ENCODE measurements around the gene TMEM213. TPM values are rescaled to one million over a fixed set of nuclear protein-coding genes. Genes with fewer than 3 reads are reported as not detected.

The TMEM213 gene
- total RNA-seq, 1 donor from 2014 or later, result not detected

DNA sequence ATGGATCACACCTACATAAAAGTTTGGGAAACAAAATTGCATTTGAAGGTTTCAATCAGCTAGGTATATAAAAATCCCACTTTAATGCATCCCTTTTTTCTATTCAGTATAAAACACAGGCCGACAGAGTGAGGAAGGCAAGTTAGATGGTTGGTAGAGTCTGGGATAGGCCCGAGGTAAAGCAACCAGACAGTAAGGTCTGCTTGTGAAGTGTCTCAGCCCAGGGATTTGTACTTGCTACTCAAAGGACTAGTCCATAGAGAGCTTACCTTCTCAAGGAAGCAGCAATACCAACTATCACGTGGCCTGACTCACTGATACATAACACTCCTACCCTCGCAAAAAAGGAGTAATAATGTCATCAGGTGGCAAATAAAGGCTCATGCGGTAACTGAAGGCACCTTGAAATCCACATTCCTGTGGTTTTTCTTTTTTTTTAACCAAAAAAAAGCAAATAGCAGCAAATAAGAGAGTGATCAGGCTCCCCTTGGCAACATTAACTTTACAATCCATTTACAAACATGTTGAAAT lies 56.4 kb downstream of the TMEM213 start:
- H3K27ac ChIP-seq, result no peak overlapping the region
- H3K4me2 ChIP-seq, result no peak overlapping the region
- TF ChIP-seq EZH2phosphoT487 (IDR thresholded peaks at IDR 0.05) (no peak), EZH2 (IDR thresholded peaks at IDR 0.05) (no peak)
- TF ChIP-seq, protein P1, sequence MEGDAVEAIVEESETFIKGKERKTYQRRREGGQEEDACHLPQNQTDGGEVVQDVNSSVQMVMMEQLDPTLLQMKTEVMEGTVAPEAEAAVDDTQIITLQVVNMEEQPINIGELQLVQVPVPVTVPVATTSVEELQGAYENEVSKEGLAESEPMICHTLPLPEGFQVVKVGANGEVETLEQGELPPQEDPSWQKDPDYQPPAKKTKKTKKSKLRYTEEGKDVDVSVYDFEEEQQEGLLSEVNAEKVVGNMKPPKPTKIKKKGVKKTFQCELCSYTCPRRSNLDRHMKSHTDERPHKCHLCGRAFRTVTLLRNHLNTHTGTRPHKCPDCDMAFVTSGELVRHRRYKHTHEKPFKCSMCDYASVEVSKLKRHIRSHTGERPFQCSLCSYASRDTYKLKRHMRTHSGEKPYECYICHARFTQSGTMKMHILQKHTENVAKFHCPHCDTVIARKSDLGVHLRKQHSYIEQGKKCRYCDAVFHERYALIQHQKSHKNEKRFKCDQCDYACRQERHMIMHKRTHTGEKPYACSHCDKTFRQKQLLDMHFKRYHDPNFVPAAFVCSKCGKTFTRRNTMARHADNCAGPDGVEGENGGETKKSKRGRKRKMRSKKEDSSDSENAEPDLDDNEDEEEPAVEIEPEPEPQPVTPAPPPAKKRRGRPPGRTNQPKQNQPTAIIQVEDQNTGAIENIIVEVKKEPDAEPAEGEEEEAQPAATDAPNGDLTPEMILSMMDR (IDR thresholded peaks at IDR 0.05), result no peak
- no peaks in the 10 kb centered on the region for H3F3A ChIP-seq (ENCODE audit: low read depth)
- no peaks in the 10 kb centered on the region for H3K79me2 ChIP-seq (ENCODE audit: low read depth)
- H3K36me3 Mint-ChIP-seq, result peaks cover 52% of the 10 kb centered on the region
- H3K27me3 Mint-ChIP-seq (ENCODE audit: insufficient read depth, low read depth), result peaks cover 2% of the 10 kb centered on the region
- no peaks in the 10 kb centered on the region for H3K4me1 ChIP-seq
- no peaks in the 10 kb centered on the region for H3K27me3 ChIP-seq
- H3K4me3 ChIP-seq, result no peak overlapping the region
- H3K9ac ChIP-seq, result no peak overlapping the region
- H3K27ac Mint-ChIP-seq, result no peak overlapping the region
- H3K4me3 Mint-ChIP-seq, result no peak overlapping the region
- no peak overlapping the region for H2AFZ ChIP-seq (replicated peaks)
- H3K9me3 Mint-ChIP-seq, result peaks cover 13% of the 10 kb centered on the region
- DNase-seq (ENCODE audit: low spot score), result no peak
- peaks cover 8% of the 10 kb centered on the region for H3K4me1 Mint-ChIP-seq
- H3K9me3 ChIP-seq (ENCODE audit: low read depth), result no peaks in the 10 kb centered on the region
- H3K36me3 ChIP-seq, result peaks cover 18% of the 10 kb centered on the region
- no peaks in the 10 kb centered on the region for H4K20me1 ChIP-seq (ENCODE audit: low read depth)

DNA sequence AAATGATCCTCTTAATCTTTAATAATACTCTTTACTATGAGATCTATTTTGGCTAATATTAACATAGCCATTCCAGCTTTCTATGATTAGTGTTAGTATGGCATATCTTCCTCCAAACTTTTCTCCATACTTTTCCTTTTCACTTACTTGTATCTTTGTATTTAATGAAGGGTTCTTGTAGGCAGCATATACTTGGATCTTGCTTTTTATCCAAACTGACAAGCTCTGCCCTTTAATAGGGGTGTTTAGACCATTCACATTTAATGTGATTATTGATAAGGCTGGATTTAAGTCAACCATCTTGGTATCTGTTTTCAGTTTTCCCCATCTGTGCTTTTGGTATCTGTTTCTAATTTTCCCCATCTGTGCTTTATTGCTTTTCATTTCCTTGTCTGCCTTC lies 59.9 kb downstream of the TMEM213 start:
- Histone ChIP-seq H3K4me2 (no peak overlapping the region), H3K4me3 (no peak overlapping the region), H3K27me3 (no peaks in the 10 kb centered on the region), H3K9me3 (ENCODE audit: low read depth) (no peaks in the 10 kb centered on the region), H3K9ac (no peak overlapping the region), H3K4me1 (no peaks in the 10 kb centered on the region), H3F3A (ENCODE audit: low read depth) (no peaks in the 10 kb centered on the region), H3K36me3 (no peaks in the 10 kb centered on the region), H3K27ac (no peak overlapping the region), H3K79me2 (ENCODE audit: low read depth) (no peaks in the 10 kb centered on the region), H4K20me1 (ENCODE audit: low read depth) (no peaks in the 10 kb centered on the region), H2AFZ (replicated peaks) (no peak overlapping the region)
- DNase-seq (ENCODE audit: low spot score), result no peak
- TF ChIP-seq EZH2phosphoT487 (IDR thresholded peaks at IDR 0.05) (no peak), EZH2 (IDR thresholded peaks at IDR 0.05) (no peak)
- TF ChIP-seq, protein P1 (IDR thresholded peaks at IDR 0.05), result no peak
- Mint-ChIP-seq H3K9me3 (peaks cover 7% of the 10 kb centered on the region), H3K4me3 (no peak overlapping the region), H3K27ac (no peak overlapping the region), H3K36me3 (peaks cover 51% of the 10 kb centered on the region), H3K4me1 (peaks cover 1% of the 10 kb centered on the region), H3K27me3 (ENCODE audit: insufficient read depth, low read depth) (peaks cover 2% of the 10 kb centered on the region)

DNA sequence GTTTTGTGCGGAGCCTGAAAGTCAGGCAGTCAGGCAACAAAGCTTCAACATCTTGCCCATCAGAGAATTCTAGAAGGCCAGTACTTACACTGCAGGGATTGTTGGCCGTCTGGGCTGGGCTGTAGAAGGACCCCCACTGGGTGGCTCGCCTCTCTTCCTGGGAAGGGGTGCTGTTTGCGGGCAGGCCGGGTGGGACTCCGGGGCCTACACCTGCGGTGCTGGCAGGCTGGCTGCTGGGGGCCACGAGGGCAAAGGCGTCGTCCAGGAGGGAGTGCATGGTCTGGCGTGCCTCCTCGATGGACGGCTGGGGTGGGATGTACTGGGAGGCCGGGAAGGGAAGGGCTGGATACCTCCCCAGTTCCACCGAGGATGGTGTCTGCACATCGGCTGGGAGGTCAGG lies 63.3 kb downstream of the TMEM213 start:
- TF ChIP-seq EZH2phosphoT487 (IDR thresholded peaks at IDR 0.05), result no peak
- no peak for TF ChIP-seq EZH2 (IDR thresholded peaks at IDR 0.05)
- TF ChIP-seq, protein P1 (IDR thresholded peaks at IDR 0.05), result no peak
- H3K4me1 Mint-ChIP-seq, result no peaks in the 10 kb centered on the region
- H3K36me3 Mint-ChIP-seq, result peaks cover 60% of the 10 kb centered on the region
- H3K4me1 ChIP-seq, result no peaks in the 10 kb centered on the region
- no peak overlapping the region for H3K9ac ChIP-seq
- H3K4me2 ChIP-seq, result no peak overlapping the region
- H2AFZ ChIP-seq (replicated peaks), result no peak overlapping the region
- H3K27me3 ChIP-seq, result no peaks in the 10 kb centered on the region
- no peaks in the 10 kb centered on the region for H3K9me3 ChIP-seq (ENCODE audit: low read depth)
- H3K36me3 ChIP-seq, result no peaks in the 10 kb centered on the region
- H3F3A ChIP-seq (ENCODE audit: low read depth), result no peaks in the 10 kb centered on the region
- peaks cover 7% of the 10 kb centered on the region for H3K9me3 Mint-ChIP-seq
- H3K27me3 Mint-ChIP-seq (ENCODE audit: insufficient read depth, low read depth), result no peaks in the 10 kb centered on the region
- no peak overlapping the region for H3K4me3 ChIP-seq
- DNase-seq (ENCODE audit: low spot score), result no peak
- H3K79me2 ChIP-seq (ENCODE audit: low read depth), result no peaks in the 10 kb centered on the region
- H3K27ac Mint-ChIP-seq, result no peak overlapping the region
- no peaks in the 10 kb centered on the region for H4K20me1 ChIP-seq (ENCODE audit: low read depth)
- no peak overlapping the region for H3K4me3 Mint-ChIP-seq
- no peak overlapping the region for H3K27ac ChIP-seq

All from neural progenitor cell (in vitro differentiated cells).